ENCODE measurements around the gene SLC25A13.
A peak's percentile ranks its signal among the peaks of the same experiment; 100 is the strongest.
"Not testable (repeated sequence)": the region's sequence is repeated elsewhere in the genome, so short reads cannot be mapped to it uniquely, and the experiment has no call there.

The SLC25A13 gene

GRCh38 chr7:96161897-96162296 is 160.0 kb downstream of the SLC25A13 start:
- DNase-seq (ENCODE audit: low read depth, low spot score), result no peak

GRCh38 chr7:96157856-96158255 is 164.0 kb downstream of the SLC25A13 start:
- no peak for DNase-seq (ENCODE audit: low read depth, low spot score)

- DNase-seq (ENCODE audit: low read depth, low spot score), result not testable (repeated sequence)
These were observed 167.4 kb downstream of the SLC25A13 start for GRCh38 chr7:96154506-96154905.

- no peak for DNase-seq (ENCODE audit: low read depth, low spot score)
These were observed 169.2 kb downstream of the SLC25A13 start for GRCh38 chr7:96152706-96153105.

GRCh38 chr7:96151889-96152288 is 170.0 kb downstream of the SLC25A13 start:
- DNase-seq (ENCODE audit: low read depth, low spot score), result no peak

- no peak for DNase-seq (ENCODE audit: low read depth, low spot score)
These were observed 177.7 kb downstream of the SLC25A13 start for GRCh38 chr7:96144260-96144526.

- no peak for DNase-seq (ENCODE audit: low read depth, low spot score)
These were observed 178.2 kb downstream of the SLC25A13 start for GRCh38 chr7:96143495-96144259.

- DNase-seq (ENCODE audit: low read depth, low spot score), result no peak
These were observed 185.2 kb downstream of the SLC25A13 start for GRCh38 chr7:96136600-96137239.

GRCh38 chr7:96135241-96135640 is 186.7 kb downstream of the SLC25A13 start:
- DNase-seq (ENCODE audit: low read depth, low spot score), result no peak

GRCh38 chr7:96131525-96131924 is 190.4 kb downstream of the SLC25A13 start:
- no peak for DNase-seq (ENCODE audit: low read depth, low spot score)

GRCh38 chr7:96127746-96128145 is 194.2 kb downstream of the SLC25A13 start:
- peak; percentile 34 for DNase-seq (ENCODE audit: low read depth, low spot score)

GRCh38 chr7:96126382-96126781 is 195.5 kb downstream of the SLC25A13 start:
- no peak for DNase-seq (ENCODE audit: low read depth, low spot score)

GRCh38 chr7:96122746-96123145 is 199.2 kb downstream of the SLC25A13 start:
- DNase-seq (ENCODE audit: low read depth, low spot score), result peak; percentile 11

- DNase-seq (ENCODE audit: low read depth, low spot score), result no peak
These were observed 200.1 kb downstream of the SLC25A13 start for GRCh38 chr7:96121752-96122151.

GRCh38 chr7:96120445-96121225 is 201.3 kb downstream of the SLC25A13 start:
- DNase-seq (ENCODE audit: low read depth, low spot score), result no peak

GRCh38 chr7:96118449-96119001 is 203.4 kb downstream of the SLC25A13 start:
- peak; percentile 78 for DNase-seq (ENCODE audit: low read depth, low spot score)

GRCh38 chr7:96116173-96116572 is 205.7 kb downstream of the SLC25A13 start:
- no peak for DNase-seq (ENCODE audit: low read depth, low spot score)

GRCh38 chr7:96114190-96114589 is 207.7 kb downstream of the SLC25A13 start:
- no peak for DNase-seq (ENCODE audit: low read depth, low spot score)

- DNase-seq (ENCODE audit: low read depth, low spot score), result no peak
These were observed 210.5 kb downstream of the SLC25A13 start for GRCh38 chr7:96111405-96111804.

GRCh38 chr7:96104984-96105383 is 216.9 kb downstream of the SLC25A13 start:
- no peak for DNase-seq (ENCODE audit: low read depth, low spot score)

- DNase-seq (ENCODE audit: low read depth, low spot score), result no peak
These were observed 219.6 kb downstream of the SLC25A13 start for GRCh38 chr7:96102096-96102811.

GRCh38 chr7:96100737-96101136 is 221.2 kb downstream of the SLC25A13 start:
- no peak for DNase-seq (ENCODE audit: low read depth, low spot score)

All from astrocyte of the hippocampus (primary cell).